HG03159 (cell line): ENCODE results near the gene SLC6A7.

Experiments
- ATAC-seq: cut with Tn5 transposase; IDR thresholded peaks from one replicate; pipeline ENCODE4 v1.9.1; 2021; ENCODE audit warnings: mild to moderate bottlenecking, moderate library complexity; ENCODE audit not compliant: unreplicated experiment

Gene SLC6A7

GRCh38 chr5:150155258-150156026, 34.4 kb upstream of the SLC6A7 start, which contains the start of gene PDGFRB:
PDGFRB (minus strand) TSS chr5:150155845; CDS start chr5:150137047, 18,798 bp downstream.
- ATAC-seq = peak; percentile 58

DNA sequence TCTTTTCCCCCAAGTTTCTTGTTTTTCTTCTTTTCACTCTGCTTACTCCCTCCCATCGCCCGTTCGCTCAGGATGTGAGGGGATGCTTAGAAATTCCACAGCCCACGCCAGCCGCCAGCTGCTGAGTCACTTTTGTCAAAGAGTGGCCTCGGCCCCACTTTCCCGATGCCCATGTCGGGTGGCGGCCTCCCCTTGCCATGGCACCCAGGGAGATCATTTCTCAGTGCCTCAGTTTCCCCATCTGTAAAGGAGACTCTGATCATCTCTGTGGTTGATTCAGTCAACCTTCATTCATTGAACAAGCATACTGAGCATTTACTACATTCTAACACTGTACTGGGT, 33.9 kb upstream of the SLC6A7 start:
- peak; percentile 17 for ATAC-seq

DNA sequence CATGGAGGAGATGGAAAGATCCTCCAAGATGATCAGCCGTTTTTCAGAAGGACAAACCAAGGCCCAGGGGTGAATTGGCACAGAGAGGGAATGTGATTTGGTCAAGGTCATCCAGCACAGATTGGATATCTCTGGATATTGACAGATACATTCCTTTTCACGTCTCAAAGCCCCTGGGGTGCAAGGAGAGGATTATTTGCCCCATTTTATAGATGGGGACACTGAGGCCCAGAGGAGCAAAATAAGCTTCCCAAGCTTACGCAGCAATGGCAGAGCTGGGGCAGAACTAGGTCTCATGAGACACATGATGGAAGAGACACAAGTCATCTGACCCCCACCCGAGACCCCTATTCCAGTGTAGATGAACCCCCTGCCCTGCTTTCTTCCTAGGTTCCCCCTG, 33.3 kb upstream of the SLC6A7 start:
- no peak for ATAC-seq

- ATAC-seq = no peak
Observed at GRCh38 chr5:150157168-150157567, 32.7 kb upstream of the SLC6A7 start.

- ATAC-seq = no peak
Observed at GRCh38 chr5:150158170-150158949, 31.5 kb upstream of the SLC6A7 start.

DNA sequence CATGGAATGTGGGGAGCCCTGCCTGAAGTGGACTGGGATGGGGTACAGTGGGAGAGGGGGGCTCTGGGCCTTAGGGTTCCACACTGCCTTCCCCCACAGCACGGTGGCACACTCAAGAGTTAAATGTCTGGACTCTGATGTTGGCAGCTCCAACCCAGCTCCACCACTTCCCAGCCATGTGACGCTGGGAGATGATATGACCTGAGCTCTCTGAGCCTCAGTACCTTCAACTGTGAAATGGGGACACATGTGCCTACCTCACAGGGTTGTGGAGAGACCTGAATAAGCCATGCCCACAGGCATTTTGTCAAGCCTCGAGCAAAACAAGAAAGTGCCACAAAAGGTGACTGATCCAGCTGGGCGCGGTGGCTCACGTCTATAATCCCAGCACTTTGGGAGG, 30.8 kb upstream of the SLC6A7 start:
- ATAC-seq = no peak

DNA sequence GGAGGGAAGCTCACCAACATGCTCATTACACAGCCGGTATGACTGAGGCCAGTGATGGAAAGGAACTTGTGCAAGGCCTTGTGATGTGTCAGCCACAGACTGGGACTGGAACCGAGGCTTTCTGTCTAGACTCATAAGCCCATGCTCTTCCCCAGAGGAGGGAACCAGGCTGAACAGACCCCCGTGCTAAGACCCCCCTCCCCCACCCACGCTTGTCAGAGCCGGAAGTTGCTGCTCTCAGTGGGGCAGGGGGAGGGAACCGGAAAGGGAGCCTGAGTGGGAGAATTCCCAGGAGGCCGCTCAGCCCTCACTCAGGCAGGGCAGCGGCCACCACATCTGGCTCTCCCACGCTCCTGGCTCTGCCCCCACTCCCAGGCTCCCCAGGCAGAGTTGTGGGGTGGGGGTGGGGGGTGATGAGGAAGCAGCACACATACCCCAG, 30.1 kb upstream of the SLC6A7 start:
- no peak for ATAC-seq

GRCh38 chr5:150160448-150161081, 29.3 kb upstream of the SLC6A7 start:
- no peak for ATAC-seq

- ATAC-seq = peak; percentile 75
Observed at GRCh38 chr5:150161242-150162141, 28.4 kb upstream of the SLC6A7 start.

DNA sequence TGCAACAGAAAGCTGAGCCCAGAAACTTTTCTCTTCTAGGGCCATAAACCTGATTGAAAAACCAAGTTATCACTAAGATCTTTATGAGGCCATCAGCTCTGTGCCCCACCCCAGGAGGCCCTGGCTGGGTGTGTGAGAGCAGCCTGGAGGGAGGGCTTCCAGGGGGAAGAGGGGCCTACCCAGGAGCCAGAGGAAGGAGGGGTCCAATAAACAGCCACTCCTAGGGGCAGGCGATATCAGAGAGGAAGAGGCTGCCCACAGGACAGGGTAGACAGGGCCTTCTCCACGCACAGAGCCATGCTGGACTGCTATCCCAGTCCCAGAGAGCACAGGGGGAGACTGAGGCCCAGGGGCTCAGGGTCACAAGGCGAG, 27.7 kb upstream of the SLC6A7 start:
- ATAC-seq = no peak

DNA sequence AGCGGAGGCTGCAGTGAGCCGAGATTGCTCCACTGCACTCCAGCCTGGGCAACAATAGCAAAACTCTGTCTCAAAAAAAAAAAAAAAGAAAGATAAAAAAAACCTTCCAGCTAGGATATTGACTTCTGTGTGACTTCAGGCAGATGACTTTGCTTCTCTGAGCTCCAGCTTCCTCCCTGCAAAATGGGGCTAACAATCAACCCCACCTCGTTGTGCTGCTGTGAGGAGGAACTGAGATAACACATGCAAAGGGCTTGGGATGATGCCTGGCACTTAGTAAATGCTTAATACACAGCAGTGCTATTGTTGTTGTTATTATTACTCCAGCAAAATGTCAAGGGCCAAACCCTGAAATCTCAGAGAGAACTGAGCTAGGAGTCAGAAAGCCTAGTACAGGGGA, 26.8 kb upstream of the SLC6A7 start:
- ATAC-seq = no peak

DNA sequence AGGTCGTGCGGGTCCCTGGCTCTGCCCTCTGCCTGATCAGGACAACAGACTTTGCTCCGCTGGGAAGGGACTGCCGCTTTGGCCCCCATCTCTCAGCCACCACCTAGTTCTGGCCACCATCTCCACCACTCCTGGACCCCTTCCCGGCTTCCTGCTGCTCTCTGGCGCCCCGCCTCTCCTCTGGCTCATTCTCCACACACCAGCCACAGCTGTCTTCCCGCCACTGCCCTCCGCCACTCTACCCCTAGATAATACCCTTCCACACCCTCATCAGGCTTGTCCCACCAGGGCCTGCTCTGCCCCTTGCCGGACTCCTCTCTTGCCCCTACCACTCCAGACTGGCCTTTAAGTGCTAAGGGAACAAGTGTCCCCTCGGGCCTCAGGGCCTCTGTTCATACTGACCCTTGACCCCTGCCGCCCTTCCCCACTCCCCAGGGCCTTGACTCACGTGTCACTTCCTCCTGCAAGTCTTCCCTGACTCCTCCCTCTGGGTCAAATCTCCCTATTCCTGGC, 26.3 kb upstream of the SLC6A7 start:
- ATAC-seq = no peak

DNA sequence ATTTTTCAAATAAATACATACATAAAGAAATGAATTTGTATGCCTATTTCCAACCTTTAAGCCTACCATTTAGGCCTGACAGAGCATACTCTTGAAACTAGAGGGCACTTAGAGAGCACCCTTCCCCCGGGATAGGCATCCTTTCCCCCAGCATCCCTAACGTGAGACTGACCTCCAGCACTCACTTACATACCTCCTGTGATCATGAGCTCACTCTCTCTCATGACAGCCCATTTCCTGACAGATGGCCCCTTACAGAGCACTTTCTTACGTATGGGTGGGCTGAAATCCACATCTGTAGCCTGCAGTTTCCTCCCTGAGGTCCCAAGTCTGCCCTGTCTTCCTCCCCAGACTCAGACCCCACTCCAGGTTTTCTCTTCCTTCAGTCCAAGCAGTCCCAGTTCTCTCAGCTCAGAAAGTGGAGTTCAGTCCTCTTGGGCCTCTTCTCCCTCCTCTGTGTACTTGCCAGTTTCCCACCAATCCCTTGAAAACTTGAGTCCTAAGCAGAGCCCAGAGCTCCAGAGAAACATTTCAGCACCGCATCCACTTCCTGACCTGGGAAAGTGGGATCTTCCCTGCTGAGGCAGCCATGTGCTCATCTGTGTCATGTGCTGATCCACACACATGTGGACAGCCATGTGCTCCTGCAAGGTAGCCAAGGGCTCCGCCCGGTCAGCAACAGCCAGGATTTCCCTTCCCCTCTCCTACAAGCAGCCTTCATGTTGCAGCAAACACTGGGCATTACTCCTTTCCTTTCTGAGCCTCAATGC, 25.5 kb upstream of the SLC6A7 start:
- no peak for ATAC-seq

DNA sequence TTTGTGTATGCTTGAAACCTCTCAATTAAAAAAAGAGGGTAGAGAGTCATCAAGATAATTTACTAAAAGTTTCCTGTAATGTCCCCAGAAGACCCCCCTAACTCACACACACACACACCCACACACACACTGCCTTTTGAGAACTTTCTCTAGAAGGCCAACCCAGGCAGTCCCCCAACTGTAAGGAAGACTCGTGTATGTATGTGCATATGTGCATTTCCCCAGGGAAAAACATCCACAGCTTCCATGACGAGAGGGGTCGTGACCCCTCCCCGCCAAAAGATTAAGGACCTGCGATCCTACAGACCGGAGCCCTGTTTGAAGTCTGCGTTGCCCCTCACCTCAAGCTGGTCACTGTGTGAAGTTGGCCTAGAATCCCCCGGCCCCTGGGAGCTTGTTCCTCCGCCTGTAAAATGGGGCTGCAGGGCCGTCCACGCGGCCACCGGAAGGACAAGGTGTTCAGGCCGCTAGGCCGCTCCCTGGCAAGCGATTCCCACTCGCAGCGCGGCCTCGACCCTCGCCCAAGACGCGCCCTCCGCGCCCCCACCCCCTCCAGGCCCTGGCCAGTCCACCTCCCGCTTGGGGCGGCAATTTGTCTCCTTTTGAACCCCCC, 23.7 kb upstream of the SLC6A7 start:
- no peak for ATAC-seq

DNA sequence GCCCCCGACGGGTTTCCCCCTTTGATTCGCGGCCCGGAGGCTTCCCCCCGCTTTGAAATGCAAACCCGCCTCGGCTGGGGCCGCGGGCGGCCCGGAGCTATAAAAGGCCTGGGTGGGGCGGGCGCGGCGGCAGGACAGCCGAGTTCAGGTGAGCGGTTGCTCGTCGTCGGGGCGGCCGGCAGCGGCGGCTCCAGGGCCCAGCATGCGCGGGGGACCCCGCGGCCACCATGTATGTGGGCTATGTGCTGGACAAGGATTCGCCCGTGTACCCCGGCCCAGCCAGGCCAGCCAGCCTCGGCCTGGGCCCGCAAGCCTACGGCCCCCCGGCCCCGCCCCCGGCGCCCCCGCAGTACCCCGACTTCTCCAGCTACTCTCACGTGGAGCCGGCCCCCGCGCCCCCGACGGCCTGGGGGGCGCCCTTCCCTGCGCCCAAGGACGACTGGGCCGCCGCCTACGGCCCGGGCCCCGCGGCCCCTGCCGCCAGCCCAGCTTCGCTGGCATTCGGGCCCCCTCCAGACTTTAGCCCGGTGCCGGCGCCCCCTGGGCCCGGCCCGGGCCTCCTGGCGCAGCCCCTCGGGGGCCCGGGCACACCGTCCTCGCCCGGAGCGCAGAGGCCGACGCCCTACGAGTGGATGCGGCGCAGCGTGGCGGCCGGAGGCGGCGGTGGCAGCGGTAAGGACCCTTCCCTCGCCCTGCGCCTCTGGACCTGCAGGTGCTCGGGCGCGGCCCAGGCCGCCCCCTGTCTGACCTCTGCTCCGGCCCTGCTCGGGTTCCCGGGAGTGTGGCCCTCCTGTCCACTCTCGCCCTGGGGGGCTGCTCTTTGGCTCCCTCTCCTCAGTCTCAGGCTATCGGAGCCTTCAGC, 23.0 kb upstream of the SLC6A7 start, which contains the start of gene CDX1:
Gene CDX1 (plus strand): TSS at position 129 of the 862 bp plus-strand sequence. CDS start 99 bp downstream, at position 228.
- ATAC-seq = no peak

- no peak for ATAC-seq
Observed at GRCh38 chr5:150167512-150167850, 22.4 kb upstream of the SLC6A7 start.

DNA sequence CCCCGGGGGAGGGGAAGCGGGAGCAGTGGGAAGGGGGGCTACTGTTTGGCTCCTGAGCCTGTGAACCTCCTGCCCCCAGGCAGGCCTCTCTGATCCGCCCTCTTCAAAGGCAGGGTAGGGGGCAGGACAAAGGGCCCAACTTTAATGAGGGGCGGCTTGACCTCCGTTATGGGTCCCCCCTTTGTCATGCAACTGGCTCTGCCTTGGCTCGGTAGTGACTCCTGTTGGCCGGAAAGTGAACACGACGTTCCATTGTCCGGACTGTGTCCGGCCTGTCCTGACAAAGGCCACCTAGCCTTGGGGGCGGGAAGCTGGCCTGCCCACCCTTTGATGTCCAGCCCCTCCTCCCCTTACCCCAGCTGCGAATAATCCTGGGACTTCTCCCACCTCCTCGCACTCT, 22.0 kb upstream of the SLC6A7 start:
- ATAC-seq = no peak

DNA sequence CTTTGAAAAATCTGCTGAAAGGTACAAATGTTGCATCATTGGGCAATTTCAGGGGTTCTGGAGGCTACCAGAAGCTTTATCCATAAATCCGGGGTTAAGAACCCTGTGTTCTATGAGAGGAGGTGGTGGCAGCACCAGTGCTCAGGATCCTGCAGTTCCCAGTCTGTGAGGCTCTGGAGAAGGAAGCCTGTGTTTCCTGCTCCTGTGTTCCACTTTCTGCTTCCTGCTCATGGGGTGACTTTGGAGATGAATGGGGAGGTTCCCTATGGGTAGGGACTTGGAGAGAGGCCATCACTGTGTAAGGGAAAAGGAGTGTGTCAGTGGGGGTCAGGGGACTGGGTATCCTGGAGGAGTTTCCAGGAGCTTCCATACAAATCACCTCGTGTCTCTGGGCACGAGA, 21.0 kb upstream of the SLC6A7 start:
- ATAC-seq = no peak
